ENCODE results near the gene SLC20A1.
A peak's percentile ranks its signal among the peaks of the same experiment; 100 is the strongest.

The SLC20A1 gene

DNA sequence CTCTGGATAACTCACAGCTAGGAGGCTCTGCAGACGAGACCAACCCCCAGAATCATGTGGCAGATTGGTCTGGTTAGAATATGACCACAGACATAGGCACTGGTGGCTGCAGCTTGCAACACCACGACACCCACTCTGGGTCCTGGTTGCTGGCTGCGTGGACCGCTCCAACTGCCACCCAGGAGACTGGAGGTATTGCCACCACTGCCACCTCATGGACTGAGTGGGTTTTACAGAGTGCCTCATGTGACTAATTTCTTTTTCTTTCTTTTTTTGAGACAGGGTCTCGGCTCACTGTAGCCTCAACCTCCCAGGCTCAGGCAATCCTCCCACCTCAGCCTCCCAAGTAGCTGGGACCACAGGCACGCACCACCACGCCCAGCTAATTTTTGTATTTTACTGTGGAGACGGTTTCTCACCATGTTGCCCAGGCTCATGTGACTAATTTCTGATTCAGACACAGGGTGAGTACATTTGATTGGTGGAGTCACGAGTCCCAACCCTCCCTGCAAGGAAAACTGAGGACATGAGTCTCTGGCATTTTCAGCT, 45.2 kb downstream of the SLC20A1 start:
- TF ChIP-seq, protein P1, sequence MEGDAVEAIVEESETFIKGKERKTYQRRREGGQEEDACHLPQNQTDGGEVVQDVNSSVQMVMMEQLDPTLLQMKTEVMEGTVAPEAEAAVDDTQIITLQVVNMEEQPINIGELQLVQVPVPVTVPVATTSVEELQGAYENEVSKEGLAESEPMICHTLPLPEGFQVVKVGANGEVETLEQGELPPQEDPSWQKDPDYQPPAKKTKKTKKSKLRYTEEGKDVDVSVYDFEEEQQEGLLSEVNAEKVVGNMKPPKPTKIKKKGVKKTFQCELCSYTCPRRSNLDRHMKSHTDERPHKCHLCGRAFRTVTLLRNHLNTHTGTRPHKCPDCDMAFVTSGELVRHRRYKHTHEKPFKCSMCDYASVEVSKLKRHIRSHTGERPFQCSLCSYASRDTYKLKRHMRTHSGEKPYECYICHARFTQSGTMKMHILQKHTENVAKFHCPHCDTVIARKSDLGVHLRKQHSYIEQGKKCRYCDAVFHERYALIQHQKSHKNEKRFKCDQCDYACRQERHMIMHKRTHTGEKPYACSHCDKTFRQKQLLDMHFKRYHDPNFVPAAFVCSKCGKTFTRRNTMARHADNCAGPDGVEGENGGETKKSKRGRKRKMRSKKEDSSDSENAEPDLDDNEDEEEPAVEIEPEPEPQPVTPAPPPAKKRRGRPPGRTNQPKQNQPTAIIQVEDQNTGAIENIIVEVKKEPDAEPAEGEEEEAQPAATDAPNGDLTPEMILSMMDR (IDR thresholded peaks at IDR 0.05; ENCODE audit: low read length, missing control alignments): peak; percentile 57
- H3K4me3 ChIP-seq (replicated peaks; ENCODE audit: low read depth, low read length): no peak overlapping the region
- DNase-seq (ENCODE audit: low read depth): peak; percentile 67

DNA sequence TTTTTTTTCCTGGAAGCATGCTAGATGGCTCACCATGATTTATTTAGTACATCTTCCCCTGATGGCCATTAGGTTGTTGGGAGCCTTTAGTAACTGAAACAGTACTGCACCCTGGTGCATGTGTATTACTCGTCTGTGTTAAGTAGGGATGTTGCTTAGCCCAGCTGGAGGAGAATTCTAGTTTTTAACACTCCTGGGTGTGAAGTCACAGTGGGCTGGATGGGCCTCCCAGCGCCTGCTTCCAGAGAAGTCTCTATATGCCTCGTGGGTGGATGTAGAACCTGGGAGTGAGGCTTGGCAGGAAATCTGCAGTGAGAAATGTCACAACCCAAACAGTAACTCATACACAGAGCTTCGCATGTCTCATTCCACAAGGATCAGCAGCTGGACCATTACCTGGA, 46.1 kb downstream of the SLC20A1 start:
- TF ChIP-seq, protein P1 (IDR thresholded peaks at IDR 0.05; ENCODE audit: low read length, missing control alignments): no peak
- no peak overlapping the region for H3K4me3 ChIP-seq (replicated peaks; ENCODE audit: low read depth, low read length)
- DNase-seq (ENCODE audit: low read depth): peak; percentile 51

DNA sequence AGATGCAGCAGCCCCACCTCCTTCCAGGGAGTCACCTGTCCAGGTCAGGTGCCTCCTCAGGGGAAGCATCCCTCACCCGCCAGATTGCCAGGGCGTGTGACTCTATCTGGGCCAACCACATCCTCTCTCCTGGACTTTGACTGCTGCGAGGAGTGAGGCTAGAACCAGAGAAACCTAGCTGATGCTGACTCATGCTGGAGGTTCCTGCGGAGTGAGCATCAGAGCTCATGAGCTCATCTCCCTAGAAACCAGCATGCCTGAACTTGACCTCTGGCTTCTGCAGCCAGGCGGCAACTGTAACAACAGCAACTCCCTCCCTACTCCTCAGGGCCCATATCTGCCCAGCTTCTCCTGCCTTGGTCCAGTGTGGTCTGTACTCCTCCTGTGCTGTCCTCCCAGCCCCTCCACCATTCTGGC, 46.8 kb downstream of the SLC20A1 start:
- TF ChIP-seq, protein P1 (IDR thresholded peaks at IDR 0.05; ENCODE audit: low read length, missing control alignments): no peak
- peak; percentile 93 for DNase-seq (ENCODE audit: low read depth)
- H3K4me3 ChIP-seq (replicated peaks; ENCODE audit: low read depth, low read length): no peak overlapping the region

DNA sequence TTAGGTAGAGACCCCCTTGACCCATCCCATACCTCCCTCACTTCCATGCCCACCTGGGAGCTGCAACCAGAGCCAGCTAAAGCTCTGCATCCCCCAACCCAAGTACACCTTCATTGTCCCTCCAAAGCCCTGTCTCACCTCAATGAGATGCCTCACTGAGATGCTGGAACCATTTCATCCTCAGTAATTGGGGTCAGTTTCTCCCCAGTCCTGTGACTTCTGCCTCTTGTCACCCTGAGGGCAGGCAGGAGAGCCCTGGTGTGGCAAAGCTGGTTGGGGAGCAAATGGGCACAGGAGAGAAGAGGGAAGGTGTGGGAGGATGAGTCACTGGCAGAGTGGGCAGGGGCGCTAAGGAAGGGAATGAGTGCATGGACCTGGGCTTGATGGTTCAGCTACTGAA, 47.2 kb downstream of the SLC20A1 start:
- no peak overlapping the region for H3K4me3 ChIP-seq (replicated peaks; ENCODE audit: low read depth, low read length)
- DNase-seq (ENCODE audit: low read depth): no peak
- TF ChIP-seq, protein P1 (IDR thresholded peaks at IDR 0.05; ENCODE audit: low read length, missing control alignments): no peak

DNA sequence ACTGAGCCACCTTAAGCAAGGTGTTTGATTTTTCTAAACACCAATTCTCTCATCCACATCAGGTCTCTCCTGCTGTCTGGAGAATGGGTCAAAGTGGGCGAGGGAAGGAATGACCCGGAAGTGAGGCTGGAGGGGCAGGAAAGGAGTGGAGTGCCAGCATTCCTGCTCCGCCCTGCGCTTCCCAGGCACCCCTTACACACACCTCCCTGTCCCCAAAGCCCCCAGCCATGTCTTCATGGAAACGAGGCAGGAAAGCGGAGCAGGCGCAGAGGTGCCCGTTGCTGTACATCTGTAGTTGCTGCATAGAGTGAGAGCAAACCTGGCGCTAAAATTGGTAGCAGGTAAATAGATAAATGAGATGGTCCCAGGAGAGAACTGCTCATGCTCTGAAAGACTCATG, 47.9 kb downstream of the SLC20A1 start:
- no peak for DNase-seq (ENCODE audit: low read depth)
- TF ChIP-seq, protein P1 (IDR thresholded peaks at IDR 0.05; ENCODE audit: low read length, missing control alignments): no peak
- no peak overlapping the region for H3K4me3 ChIP-seq (replicated peaks; ENCODE audit: low read depth, low read length)

DNA sequence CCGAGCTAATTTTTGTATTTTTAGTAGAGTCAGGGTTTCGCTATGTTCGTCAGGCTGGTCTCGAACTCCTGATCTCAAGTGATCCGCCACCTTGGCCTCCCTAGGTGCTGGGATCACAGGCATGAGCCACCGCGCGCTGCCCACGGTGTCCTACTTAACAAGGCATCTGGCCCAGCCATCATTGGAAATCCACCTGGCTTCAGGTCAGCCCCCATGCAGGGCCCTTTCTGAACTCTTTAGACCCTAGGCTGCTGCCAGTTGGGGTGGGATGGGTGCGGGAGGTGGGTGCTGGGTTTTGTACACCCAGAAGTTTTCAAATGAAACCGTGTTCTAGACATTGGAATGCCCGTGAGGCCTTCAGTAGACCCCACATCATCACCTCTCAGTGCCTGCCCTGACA, 48.4 kb downstream of the SLC20A1 start:
- H3K4me3 ChIP-seq (replicated peaks; ENCODE audit: low read depth, low read length): no peak overlapping the region
- TF ChIP-seq, protein P1 (IDR thresholded peaks at IDR 0.05; ENCODE audit: low read length, missing control alignments): no peak
- no peak for DNase-seq (ENCODE audit: low read depth)

DNA sequence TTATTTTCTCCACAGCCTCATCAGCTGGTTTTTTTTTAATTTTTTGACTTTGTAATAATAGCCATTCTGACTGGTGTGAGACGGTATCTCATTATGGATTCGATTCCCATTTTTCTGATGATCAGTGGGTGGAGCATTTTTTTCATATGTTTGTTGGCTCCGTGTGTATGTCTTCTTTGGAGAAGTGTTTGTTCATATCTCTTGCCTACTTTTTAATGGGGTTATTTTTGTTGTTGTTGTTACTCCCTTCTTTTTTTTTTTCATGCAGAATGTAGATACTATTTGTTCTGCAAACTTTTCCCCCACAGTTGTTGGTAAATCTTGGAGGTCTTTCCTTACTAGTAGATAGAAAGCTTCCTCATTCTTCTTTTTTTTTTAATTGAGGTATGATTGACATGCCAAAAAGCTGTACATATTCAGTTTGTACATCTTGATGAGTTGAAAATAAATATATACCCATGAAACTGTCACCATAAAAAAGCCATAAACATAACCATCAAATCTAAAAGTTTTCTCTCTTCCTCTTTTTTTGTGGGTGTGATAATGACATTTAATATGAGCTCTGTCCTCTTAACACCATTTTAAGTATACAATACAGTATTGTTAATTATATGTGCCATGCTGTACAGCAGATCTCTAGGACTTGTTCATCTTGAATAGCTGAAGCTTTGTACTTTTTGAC, 53.2 kb downstream of the SLC20A1 start:
- TF ChIP-seq, protein P1 (IDR thresholded peaks at IDR 0.05; ENCODE audit: low read length, missing control alignments): no peak
- no peak overlapping the region for H3K4me3 ChIP-seq (replicated peaks; ENCODE audit: low read depth, low read length)
- DNase-seq (ENCODE audit: low read depth): no peak

Data from fibroblast of pulmonary artery (primary cell).